HG02763 (cell line): Measurements from ENCODE around the gene SLC22A17.
"Not testable (repeated sequence)": the region's sequence is repeated elsewhere in the genome, so short reads cannot be mapped to it uniquely, and the experiment has no call there.

ENCODE experiments used
- ATAC-seq: cut with Tn5 transposase; IDR thresholded peaks from one replicate; pipeline ENCODE4 v1.9.1; 2021; ENCODE audit warnings: mild to moderate bottlenecking, moderate library complexity; ENCODE audit not compliant: unreplicated experiment

The SLC22A17 gene

GRCh38 chr14:23352506-23353432 is at the start of gene SLC22A17:
SLC22A17 (minus strand) TSS chr14:23352887.
- no peak for ATAC-seq

GRCh38 chr14:23401291-23401690 is 48.6 kb upstream of the SLC22A17 start:
- ATAC-seq, result no peak

GRCh38 chr14:23400496-23401149 is 47.9 kb upstream of the SLC22A17 start:
- not testable (repeated sequence) for ATAC-seq

- no peak for ATAC-seq
Measured at GRCh38 chr14:23399591-23399990, 46.9 kb upstream of the SLC22A17 start.

- no peak for ATAC-seq
Measured at GRCh38 chr14:23399136-23399535, 46.4 kb upstream of the SLC22A17 start.

- ATAC-seq, result no peak
Measured at GRCh38 chr14:23398348-23398747, 45.7 kb upstream of the SLC22A17 start.

- ATAC-seq, result no peak
Measured at GRCh38 chr14:23396781-23397407, 44.2 kb upstream of the SLC22A17 start.

- ATAC-seq, result no peak
Measured at GRCh38 chr14:23396126-23396525, 43.4 kb upstream of the SLC22A17 start.

GRCh38 chr14:23392613-23393012 is 39.9 kb upstream of the SLC22A17 start:
- ATAC-seq, result no peak

GRCh38 chr14:23389871-23390270 is 37.2 kb upstream of the SLC22A17 start:
- not testable (repeated sequence) for ATAC-seq

- ATAC-seq, result no peak
Measured at GRCh38 chr14:23389396-23389795, 36.7 kb upstream of the SLC22A17 start.

- ATAC-seq, result no peak
Measured at GRCh38 chr14:23388996-23389395, 36.3 kb upstream of the SLC22A17 start.

- no peak for ATAC-seq
Measured at GRCh38 chr14:23387916-23388882, 35.5 kb upstream of the SLC22A17 start.

GRCh38 chr14:23386999-23387398 is 34.3 kb upstream of the SLC22A17 start:
- ATAC-seq, result no peak

GRCh38 chr14:23386266-23386657 is 33.6 kb upstream of the SLC22A17 start:
- ATAC-seq, result not testable (repeated sequence)

GRCh38 chr14:23385642-23386265 is 33.1 kb upstream of the SLC22A17 start:
- ATAC-seq, result no peak

- ATAC-seq, result no peak
Measured at GRCh38 chr14:23385244-23385641, 32.6 kb upstream of the SLC22A17 start.

GRCh38 chr14:23384364-23385080 is 31.8 kb upstream of the SLC22A17 start:
- no peak for ATAC-seq

- ATAC-seq, result no peak
Measured at GRCh38 chr14:23382731-23383440, 30.2 kb upstream of the SLC22A17 start.
